Sigmoid colon (tissue), 7 donors: ENCODE measurements around the gene MLXIP. TPM values are rescaled to one million over a fixed set of nuclear protein-coding genes. Genes with fewer than 3 reads are reported as not detected.

Source experiments
- DNase-seq: peaks from one replicate; pipeline ENCODE4 v3.0.0-alpha.2; 2019
- H3K27ac ChIP-seq, 4 donors: fragments of 200-600 bp; sonication (generic); one replicate each; pipeline ENCODE4 v1.5.1; 2016 to 2019; ENCODE audit warnings: mild to moderate bottlenecking in 1 of 4
- H3K27me3 ChIP-seq, 3 donors: fragments of 200-600 bp; sonication (generic); one replicate each; pipeline ENCODE4 v1.5.1; 2019; ENCODE audit warnings: mild to moderate bottlenecking in 1 of 3
- H3K36me3 ChIP-seq, 4 donors: fragments of 200-600 bp; sonication (generic); one replicate each; pipeline ENCODE4 v1.5.1; 2016 to 2019
- H3K4me1 ChIP-seq, 4 donors: fragments of 200-600 bp; sonication (generic); one replicate each; pipeline ENCODE4 v1.5.1; 2017 to 2019
- H3K4me3 ChIP-seq, 4 donors: fragments of 200-600 bp; sonication (generic); one replicate each; pipeline ENCODE4 v1.5.1; 2017 to 2019; ENCODE audit warnings: mild to moderate bottlenecking in 2 of 4, moderate library complexity in 1 of 4
- H3K9me3 ChIP-seq, 4 donors: fragments of 200-600 bp in 3 of 4; sonication (generic) in 3 of 4; one replicate each; pipeline versions ENCODE4 v1.5.1 to v1.6.1; 2013 to 2019
- CTCF ChIP-seq, 4 experiments: fragments of 450-650 bp in 3 of 4; fragments of 200-600 bp in 1 of 4; IDR thresholded peaks; one replicate each; pipeline ENCODE4 v1.5.1; 2016 to 2019; ENCODE audit warnings: antibody characterized with exemption in 4 of 4, mild to moderate bottlenecking in 3 of 4, moderate library complexity in 2 of 4
- EP300 ChIP-seq, 4 donors: sonication (generic); formaldehyde crosslinking; IDR thresholded peaks; one replicate each; pipeline ENCODE4 v1.6.1; 2017; ENCODE audit warnings: antibody characterized with exemption in 4 of 4
- POLR2A ChIP-seq, 2 donors: fragments of 450-650 bp; IDR thresholded peaks; one replicate each; pipeline ENCODE4 v1.6.1; 2016; ENCODE audit warnings: antibody characterized with exemption in 2 of 2, mild to moderate bottlenecking in 2 of 2, moderate library complexity in 2 of 2
- POLR2AphosphoS5 ChIP-seq, 4 donors: sonication (generic); formaldehyde crosslinking; IDR thresholded peaks; one replicate each; pipeline ENCODE4 v1.6.1; 2017; ENCODE audit warnings: antibody characterized with exemption in 4 of 4
- WGBS, 2 donors: extraction: QIAGEN DNeasy Blood & Tissue Kit; methylation state at CpG; one replicate each; pipeline ENCODE4 v1.1.7; 2013; 5-methylcytosine and 5-hydroxymethylcytosine counted together
- intact Hi-C: fragments of 100-400 bp; cut with DNase I; formaldehyde crosslinking; loops from one replicate; pipeline ENCODE4 v1.15.1; 2023
- polyA plus RNA-seq, 3 donors: library from polyadenylated mRNA; stranded (reverse); fragments of 200-250 nt; gene quantifications; one replicate each; pipeline ENCODE4 v1.2.3, GENCODE V29; 2013
- total RNA-seq, 4 donors: library from RNA; depleted of rRNA; stranded (reverse); fragments of >200 nt; gene quantifications; one replicate each; pipeline ENCODE4 v1.1.0, GENCODE V29; 2016
- donor health status: healthy with polysubstance abuse.
- donor health status: Bipolar disorder and iron deficiency.
- donor health status: healthy.

Gene MLXIP
- total and polyA plus RNA-seq, 7 donors = 15.6 to 141 (median 37.5) TPM

DNA sequence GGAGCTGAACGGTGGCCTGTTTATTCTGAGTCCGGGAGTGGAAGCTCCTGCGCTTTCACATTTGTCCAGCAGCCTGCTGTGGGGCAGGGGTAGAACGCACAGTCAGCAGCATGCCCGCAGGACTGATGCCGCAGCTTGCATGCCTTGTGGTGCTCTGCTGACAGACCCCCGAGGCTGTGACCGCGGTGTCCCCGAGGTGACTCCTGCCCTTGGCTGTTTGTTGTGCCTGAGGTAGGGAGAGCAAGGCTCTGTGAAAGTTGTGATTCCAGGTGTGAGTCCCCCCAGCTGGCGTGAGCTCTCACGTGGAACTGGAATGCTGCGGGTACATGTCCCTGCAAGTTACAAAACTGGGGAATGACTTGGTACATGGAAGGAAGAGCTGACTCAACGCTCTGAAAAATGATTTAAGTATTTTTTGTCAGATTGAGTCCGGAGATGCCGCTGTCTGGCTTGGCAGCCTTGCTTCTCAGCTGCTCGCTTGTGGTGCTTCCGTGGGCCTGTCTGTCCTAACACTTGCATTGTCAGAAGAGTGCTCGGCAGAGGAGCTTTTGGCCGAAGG is 18.1 kb downstream of the MLXIP start:
- H3K36me3 ChIP-seq = no peaks in the 10 kb centered on the region
- TF ChIP-seq POLR2A (IDR thresholded peaks at IDR 0.05) (no peak), EP300 (IDR thresholded peaks at IDR 0.05) (no peak), CTCF (IDR thresholded peaks at IDR 0.05) (no peak), POLR2AphosphoS5 (IDR thresholded peaks at IDR 0.05) (peak in 2 of 4 donors; percentile 13 to 29)
- no peaks in the 10 kb centered on the region for H3K9me3 ChIP-seq
- WGBS, 2 donors = 16 to 57% methylated on average over 20 of the region's 20 CpGs
- peak overlapping the region; percentile 77 to 92 (median 86) for H3K27ac ChIP-seq
- DNase-seq = peak; percentile 65
- intact Hi-C loops = loop anchor here (5.0 kb wide), 1 partner anchor 34 kb away; no protein-coding TSS in a partner anchor
- peaks cover 0 to 97% (median 96%) of the 10 kb centered on the region in 4 donors for H3K4me1 ChIP-seq
- H3K4me3 ChIP-seq = peak overlapping the region in 3 of 4 donors; percentile 5 to 24 (median 9)
- no peaks in the 10 kb centered on the region for H3K27me3 ChIP-seq

GRCh38 chr12:122097584-122097926 is 19.0 kb downstream of the MLXIP start:
- Histone ChIP-seq H3K4me1 (peaks cover 0 to 96% (median 94%) of the 10 kb centered on the region in 4 donors), H3K27me3 (no peaks in the 10 kb centered on the region), H3K9me3 (no peaks in the 10 kb centered on the region), H3K27ac (peak overlapping the region; percentile 77 to 92 (median 86)), H3K36me3 (no peaks in the 10 kb centered on the region), H3K4me3 (peak overlapping the region in 1 of 4 donors; percentile 18)
- intact Hi-C loops = loop anchor here (5.0 kb wide), 1 partner anchor 35 kb away; no protein-coding TSS in a partner anchor
- peak; percentile 61 for DNase-seq
- TF ChIP-seq POLR2AphosphoS5 (IDR thresholded peaks at IDR 0.05) (no peak), POLR2A (IDR thresholded peaks at IDR 0.05) (no peak), EP300 (IDR thresholded peaks at IDR 0.05) (no peak), CTCF (IDR thresholded peaks at IDR 0.05) (no peak)
- WGBS, 2 donors = 5 to 46% methylated on average over 2 of the region's 2 CpGs

GRCh38 chr12:122097927-122098756 is 19.6 kb downstream of the MLXIP start:
- H3K27me3 ChIP-seq = no peaks in the 10 kb centered on the region
- H3K9me3 ChIP-seq = no peaks in the 10 kb centered on the region
- TF ChIP-seq EP300 (IDR thresholded peaks at IDR 0.05) (peak in 1 of 4 donors; percentile 32), POLR2AphosphoS5 (IDR thresholded peaks at IDR 0.05) (peak; percentile 68 to 87 (median 76)), CTCF (IDR thresholded peaks at IDR 0.05) (no peak), POLR2A (IDR thresholded peaks at IDR 0.05) (no peak)
- peak; percentile 91 for DNase-seq
- no peaks in the 10 kb centered on the region for H3K36me3 ChIP-seq
- peaks cover 0 to 96% (median 94%) of the 10 kb centered on the region in 4 donors for H3K4me1 ChIP-seq
- 8 to 44% methylated on average over 10 of the region's 10 CpGs for WGBS, 2 donors
- peak overlapping the region in 1 of 4 donors; percentile 18 for H3K4me3 ChIP-seq
- H3K27ac ChIP-seq = peak overlapping the region; percentile 77 to 92 (median 86)
- intact Hi-C loops = loop anchor here (5.0 kb wide), 1 partner anchor 36 kb away; no protein-coding TSS in a partner anchor

- Histone ChIP-seq H3K27me3 (no peaks in the 10 kb centered on the region), H3K9me3 (no peaks in the 10 kb centered on the region), H3K4me1 (peaks cover 0 to 96% (median 94%) of the 10 kb centered on the region in 4 donors), H3K27ac (peak overlapping the region; percentile 77 to 92 (median 86)), H3K4me3 (no peak overlapping the region), H3K36me3 (no peaks in the 10 kb centered on the region)
- TF ChIP-seq POLR2AphosphoS5 (IDR thresholded peaks at IDR 0.05) = no peak
- no peak for TF ChIP-seq CTCF (IDR thresholded peaks at IDR 0.05)
- TF ChIP-seq POLR2A (IDR thresholded peaks at IDR 0.05) = no peak
- TF ChIP-seq EP300 (IDR thresholded peaks at IDR 0.05) = no peak
- 65 to 79% methylated on average over 6 of the region's 6 CpGs for WGBS, 2 donors
- intact Hi-C loops = loop anchor here (5.0 kb wide), 1 partner anchor 37 kb away; no protein-coding TSS in a partner anchor
- peak; percentile 57 for DNase-seq
Measured at GRCh38 chr12:122099280-122099749, 20.8 kb downstream of the MLXIP start.
